ENCODE measurements around the gene XRCC5.

GRCh38 chr2:216201692-216202306, 92.7 kb downstream of the XRCC5 start:
- TF ChIP-seq CTCF (conservative IDR thresholded peaks at IDR 0.05; ENCODE audit: low read depth, low read length), result no peak
- no peak for TF ChIP-seq EZH2 (IDR thresholded peaks at IDR 0.05; ENCODE audit: borderline replicate concordance, low read depth, low read length, poor library complexity, severe bottlenecking)
